Medulla oblongata (tissue), 1 donor: ENCODE measurements around the gene PCCB.
A peak's percentile ranks its signal among the peaks of the same experiment; 100 is the strongest.
"Not testable (repeated sequence)": the region's sequence is repeated elsewhere in the genome, so short reads cannot be mapped to it uniquely, and the experiment has no call there.

ENCODE experiments used
- DNase-seq: peaks from one replicate; pipeline ENCODE4 v3.0.0-alpha.2; 2015; ENCODE audit errors: extremely low spot score

The PCCB gene

DNA sequence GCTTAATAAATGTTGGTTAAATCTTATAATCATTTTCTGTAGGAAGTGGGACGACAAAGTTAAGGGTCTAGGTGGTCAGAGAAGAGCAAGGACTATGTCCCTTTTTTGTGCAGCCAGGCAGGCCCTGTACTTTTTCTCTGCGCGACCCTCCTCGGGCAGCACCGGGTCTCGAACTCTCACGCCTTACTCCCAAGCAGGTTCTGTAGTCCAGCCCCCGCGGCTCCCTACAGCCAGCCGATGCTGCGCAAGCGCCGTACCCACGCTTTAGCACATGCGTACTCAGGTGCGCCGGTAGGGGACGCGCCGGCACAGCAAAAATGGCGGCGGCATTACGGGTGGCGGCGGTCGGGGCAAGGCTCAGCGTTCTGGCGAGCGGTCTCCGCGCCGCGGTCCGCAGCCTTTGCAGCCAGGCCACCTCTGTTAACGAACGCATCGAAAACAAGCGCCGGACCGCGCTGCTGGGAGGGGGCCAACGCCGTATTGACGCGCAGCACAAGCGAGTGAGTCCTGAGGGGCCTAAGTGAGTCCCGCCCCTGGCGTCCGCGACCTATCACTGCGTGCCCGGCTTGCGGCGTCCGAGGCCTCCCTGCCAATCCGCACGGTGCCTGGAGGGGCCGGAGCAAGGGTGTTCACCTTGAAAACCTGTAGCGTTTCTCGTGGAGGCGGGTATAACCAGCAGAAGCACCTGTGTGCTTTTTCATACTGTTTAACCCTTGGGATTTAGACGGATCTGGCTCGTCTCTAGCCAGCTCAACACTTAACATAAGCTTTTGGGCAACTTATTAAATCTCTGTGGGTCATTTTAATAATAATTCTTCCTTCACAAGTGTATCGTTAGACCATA, at the start of gene PCCB:
PCCB (plus strand) TSS at position 282 of the 844 bp plus-strand sequence; CDS start at position 318, 36 bp downstream.
- DNase-seq = peak; percentile 92

DNA sequence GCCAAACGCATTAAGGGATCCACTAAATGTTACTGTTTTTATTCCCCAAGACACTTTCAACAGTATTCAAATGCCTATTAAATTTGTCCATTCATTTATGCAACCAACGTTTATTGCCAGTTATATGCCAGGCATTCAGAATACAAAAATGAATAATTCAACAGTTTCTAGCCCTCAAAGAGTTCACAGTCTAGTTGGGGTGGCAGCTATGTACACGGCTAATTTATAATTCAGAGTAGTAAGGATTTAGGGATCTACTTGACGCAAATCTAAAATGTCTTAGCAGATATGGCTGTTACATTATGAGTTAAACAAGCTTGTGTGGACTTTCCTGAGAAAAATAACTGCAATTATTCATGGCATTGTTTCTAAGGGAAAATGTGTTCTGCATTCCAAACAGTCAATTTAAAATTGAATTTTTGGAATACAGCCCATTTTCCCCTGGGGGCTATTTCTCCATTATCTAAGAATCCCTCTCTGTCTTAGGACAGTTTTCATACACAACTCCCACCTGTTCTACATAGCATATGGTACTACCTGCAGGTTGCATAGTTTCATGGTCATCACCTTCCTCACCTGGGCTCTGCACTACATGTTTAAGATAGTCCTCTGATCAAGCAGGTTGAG, 42.5 kb upstream of the PCCB start:
- no peak for DNase-seq

GRCh38 chr3:136209921-136210320, 40.2 kb upstream of the PCCB start:
- DNase-seq = no peak

DNA sequence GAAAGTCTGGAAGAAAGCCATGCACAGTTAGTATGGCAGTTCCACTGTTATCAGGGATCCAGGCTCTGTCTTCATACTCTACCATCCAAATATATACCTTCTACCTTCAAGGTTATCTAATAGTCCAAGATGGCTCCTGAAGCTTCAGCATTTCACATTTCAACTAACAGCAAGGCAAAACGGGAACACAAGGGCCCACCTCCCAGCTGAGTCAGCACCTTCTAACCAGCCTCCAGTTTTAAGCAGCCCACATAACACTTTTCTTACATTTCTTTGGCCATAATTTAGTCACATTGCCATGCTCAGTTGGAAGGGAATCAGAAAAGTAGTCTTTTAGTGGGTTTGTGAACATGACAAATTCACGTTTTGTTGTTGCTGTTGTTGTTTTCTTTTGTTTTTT, 38.6 kb upstream of the PCCB start:
- DNase-seq = no peak

DNA sequence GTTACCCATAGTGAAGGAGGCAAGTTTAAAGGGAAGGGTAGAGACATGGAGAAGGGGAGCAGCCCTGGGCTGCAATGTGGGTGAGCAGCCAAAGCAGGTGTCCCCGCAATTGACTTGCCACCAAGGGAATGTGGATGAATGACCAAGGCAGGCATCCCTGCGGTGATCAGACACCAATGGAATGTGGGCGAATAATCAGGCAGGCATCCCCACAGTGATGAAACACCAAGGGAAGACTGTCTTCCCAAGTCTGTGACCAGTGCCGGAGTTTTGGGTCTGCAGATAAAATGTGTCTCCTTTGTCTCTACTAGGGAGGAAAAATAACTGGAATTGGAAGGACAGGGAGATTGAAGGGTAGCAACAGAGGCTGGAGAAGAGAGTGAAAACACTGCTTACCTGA, 27.4 kb upstream of the PCCB start:
- DNase-seq = not testable (repeated sequence)

DNA sequence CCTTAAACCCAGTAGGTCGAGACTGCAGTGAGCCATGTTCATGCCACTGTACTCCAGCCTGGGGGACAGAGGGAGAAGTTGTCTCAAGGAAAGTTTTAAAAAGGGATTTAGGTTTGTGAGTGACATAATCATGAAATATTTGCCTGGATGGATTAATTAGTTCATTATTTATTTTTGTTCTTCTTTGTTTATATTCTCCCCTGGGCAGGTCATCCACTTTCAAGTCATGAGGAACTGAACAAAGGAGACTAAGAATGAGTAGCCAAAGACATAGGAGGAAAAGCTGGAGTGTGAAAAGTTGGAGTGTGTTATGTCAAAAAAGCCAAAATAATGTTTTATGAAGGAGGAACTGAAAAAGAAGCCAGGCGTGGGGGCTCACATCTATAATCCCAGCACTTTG, 17.7 kb upstream of the PCCB start:
- no peak for DNase-seq

- DNase-seq = no peak
These were observed 14.6 kb upstream of the PCCB start for GRCh38 chr3:136235545-136235944.

DNA sequence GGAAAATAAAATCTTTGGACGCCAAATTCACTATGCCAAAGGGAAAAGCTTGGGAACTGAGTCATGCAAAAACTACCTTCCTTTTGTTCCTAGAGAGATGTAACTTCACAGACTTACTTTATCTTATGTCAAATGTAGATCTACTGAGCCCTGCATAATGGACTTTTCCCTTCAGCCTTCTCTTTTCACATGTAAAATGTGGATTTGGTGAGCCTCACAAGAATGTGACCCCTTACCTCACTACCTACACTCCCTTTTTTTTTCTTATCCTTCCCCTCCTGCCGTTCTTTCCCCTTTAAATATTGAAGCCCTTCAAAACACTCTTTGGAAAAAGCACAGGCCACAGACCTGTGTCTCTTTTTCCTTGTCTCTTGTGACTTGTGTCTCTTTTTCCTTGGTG, 14.0 kb upstream of the PCCB start:
- DNase-seq = no peak

DNA sequence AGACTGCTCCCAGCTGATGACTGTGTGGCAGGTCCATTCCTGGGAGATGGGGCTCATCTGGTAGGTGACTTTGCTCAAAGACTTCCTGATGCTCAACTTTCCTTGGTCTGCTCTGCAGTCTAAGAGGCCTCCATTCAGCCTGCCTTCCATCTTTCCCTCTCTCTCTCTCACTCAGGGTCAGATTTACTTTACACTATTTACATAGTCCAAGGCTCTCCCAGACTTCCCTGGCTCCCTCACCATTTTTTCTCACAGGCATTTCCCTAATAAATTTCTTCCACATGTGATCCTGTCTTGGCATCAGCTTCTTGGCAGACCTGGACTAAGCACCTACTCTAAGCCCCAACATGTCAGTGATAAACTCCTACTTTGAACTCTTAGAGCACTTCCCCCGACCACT, 13.0 kb upstream of the PCCB start:
- no peak for DNase-seq

- no peak for DNase-seq
These were observed 12.0 kb upstream of the PCCB start for GRCh38 chr3:136237961-136238649.

GRCh38 chr3:136239094-136239493, 11.0 kb upstream of the PCCB start:
- no peak for DNase-seq

- DNase-seq = no peak
These were observed 4.4 kb upstream of the PCCB start for GRCh38 chr3:136245691-136246090.

DNA sequence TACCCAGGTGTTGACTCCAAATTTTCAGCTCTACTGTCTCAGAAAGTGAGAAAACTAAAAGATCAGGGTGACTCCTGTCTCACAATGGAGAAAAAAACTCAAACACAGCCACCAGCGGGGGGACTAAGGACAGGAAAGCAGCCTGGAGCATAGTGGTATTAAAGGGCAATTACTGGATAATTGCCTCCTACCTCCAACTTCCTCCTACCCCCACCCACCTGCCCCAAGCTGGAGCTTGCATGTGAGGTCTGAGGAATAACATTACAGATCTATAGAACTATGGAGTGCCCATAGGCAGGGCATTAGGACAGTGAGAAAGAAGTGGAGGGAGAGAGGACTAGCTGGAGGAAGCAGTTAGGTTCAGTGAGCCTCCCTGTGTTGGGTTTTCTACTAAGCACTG, 2.7 kb upstream of the PCCB start:
- no peak for DNase-seq

- no peak for DNase-seq
These were observed 2.1 kb upstream of the PCCB start for GRCh38 chr3:136247855-136248590.

DNA sequence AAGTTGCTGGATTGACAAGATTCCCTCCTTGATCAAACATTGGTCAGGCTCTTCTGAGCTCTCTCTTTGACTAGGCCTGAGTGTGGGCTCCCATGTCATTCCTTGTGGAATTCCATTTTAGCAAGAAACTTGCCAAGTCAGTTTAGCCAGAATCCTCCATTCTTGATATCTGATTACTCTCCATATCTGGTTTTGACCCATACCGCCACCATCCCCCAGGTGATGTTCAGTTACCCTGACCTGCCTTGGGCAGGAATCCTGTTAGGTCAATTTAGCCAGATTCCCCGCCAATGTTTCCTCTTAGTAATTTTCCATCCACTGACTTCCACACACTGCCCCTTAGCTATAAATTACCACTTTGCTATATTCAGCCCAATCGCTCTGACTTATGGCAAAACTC, 1.0 kb upstream of the PCCB start:
- no peak for DNase-seq

GRCh38 chr3:136249593-136249992, 547 bp upstream of the PCCB start:
- DNase-seq = no peak

DNA sequence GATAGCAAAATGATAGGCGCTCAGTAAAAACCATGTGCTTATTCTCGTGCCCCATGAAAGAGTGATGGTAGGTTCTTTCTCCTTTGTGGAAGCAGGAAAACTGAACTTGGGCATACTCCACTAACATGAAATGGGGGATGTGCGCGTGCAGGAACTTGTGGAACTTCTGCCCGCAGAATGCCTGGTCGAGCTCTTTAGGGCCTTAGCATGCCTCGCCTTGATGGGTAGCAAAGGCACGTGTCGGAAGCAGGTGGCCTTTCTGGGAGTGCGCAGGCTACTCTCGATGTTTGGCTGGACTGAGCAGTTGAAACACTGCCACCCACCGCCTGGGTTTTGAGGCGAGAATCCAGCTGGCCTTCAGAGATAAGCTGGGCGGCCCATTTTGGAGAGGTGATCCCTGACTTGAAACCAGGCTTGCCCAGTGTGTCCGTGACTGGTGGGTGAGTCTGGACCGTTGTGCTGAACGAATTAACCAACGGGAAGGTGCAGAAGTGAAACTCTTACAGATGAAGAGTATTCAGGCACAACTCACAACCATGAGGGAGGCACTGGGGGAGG, 842 bp downstream of the PCCB start:
- DNase-seq = peak; percentile 91

DNA sequence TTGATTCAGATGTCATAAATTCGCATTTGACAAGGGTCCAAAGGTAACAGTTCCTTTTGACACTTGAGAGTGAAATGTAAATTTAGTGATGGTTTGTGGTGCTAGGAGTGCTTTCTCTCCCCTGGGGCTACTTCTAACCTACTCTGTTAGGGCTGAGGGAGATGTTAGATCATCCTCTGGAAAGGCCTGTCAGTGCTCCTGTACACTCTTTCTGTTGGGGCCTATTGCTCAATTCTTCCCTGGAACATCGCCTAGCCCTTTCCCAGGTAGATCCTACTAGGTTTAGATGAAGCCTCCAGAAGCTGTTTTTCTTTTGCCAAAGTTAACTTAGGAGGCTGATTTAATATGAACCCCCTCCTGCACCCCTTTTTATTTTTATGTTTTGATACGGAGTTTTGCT, 1.4 kb downstream of the PCCB start:
- no peak for DNase-seq

GRCh38 chr3:136255672-136256406, 5.7 kb downstream of the PCCB start:
- DNase-seq = peak; percentile 91

GRCh38 chr3:136258199-136258598, 8.1 kb downstream of the PCCB start:
- no peak for DNase-seq

DNA sequence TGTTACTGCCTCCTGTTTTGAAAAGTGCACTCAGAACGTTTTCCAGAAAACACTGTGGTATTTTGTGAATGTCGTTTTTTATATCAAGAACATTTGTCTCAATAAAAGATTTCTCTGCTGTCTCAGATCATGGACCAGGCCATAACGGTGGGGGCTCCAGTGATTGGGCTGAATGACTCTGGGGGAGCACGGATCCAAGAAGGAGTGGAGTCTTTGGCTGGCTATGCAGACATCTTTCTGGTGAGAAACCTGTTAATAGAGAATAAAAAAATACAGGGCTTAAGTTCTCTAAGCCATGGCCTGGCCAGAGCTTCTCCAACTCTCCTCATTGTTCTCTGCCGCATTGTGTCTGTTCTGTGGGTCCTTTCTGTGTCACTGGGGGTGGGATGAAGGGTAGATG, 11.7 kb downstream of the PCCB start:
- no peak for DNase-seq
